Prostate gland (tissue), 2 donors: ENCODE results near the gene ACACA. TPM values are rescaled to one million over a fixed set of nuclear protein-coding genes. Genes with fewer than 3 reads are reported as not detected.

ENCODE experiments used
- DNase-seq: peaks from one replicate; pipeline ENCODE4 v3.0.0-alpha.2; 2019; ENCODE audit warnings: low spot score
- H3K27ac ChIP-seq, 2 donors: fragments of 200-600 bp; sonication (generic); 2 replicates each; pipeline ENCODE4 v1.5.1; 2017 to 2019
- H3K27me3 ChIP-seq: fragments of 200-600 bp; sonication (generic); replicated peaks from 2 replicates; pipeline ENCODE4 v1.5.1; 2019; ENCODE audit not compliant: insufficient read depth
- H3K36me3 ChIP-seq, 2 donors: fragments of 200-600 bp; sonication (generic); 1 replicate in 1 of 2; 2 replicates in 1 of 2; pipeline versions ENCODE4 v1.5.1 to v1.8.1; 2017 to 2019
- H3K4me1 ChIP-seq: fragments of 200-600 bp; sonication (generic); replicated peaks from 2 replicates; pipeline ENCODE4 v1.5.1; 2019
- H3K4me3 ChIP-seq, 2 donors: fragments of 200-600 bp; sonication (generic); 2 replicates each; pipeline ENCODE4 v1.5.1; 2017 to 2019
- H3K9me3 ChIP-seq: fragments of 200-600 bp; sonication (generic); 2 replicates; pipeline ENCODE4 v1.5.1; 2017
- POLR2A ChIP-seq: fragments of 450-650 bp; IDR thresholded peaks from one replicate; pipeline ENCODE4 v1.6.1; 2016; ENCODE audit warnings: antibody characterized with exemption, mild to moderate bottlenecking
- POLR2AphosphoS5 ChIP-seq: sonication (generic); formaldehyde crosslinking; IDR thresholded peaks from one replicate; pipeline ENCODE4 v1.6.1; 2017; ENCODE audit warnings: antibody characterized with exemption
- WGBS: methylation state at CpG from one replicate; pipeline ENCODE4 v1.1.5; 2018; 5-methylcytosine and 5-hydroxymethylcytosine counted together
- intact Hi-C: fragments of 100-400 bp; cut with DNase I; formaldehyde crosslinking; loops from one replicate; pipeline ENCODE4 v1.14.2; 2022
- total RNA-seq, 2 donors: library from RNA; depleted of rRNA; stranded (reverse); fragments of >200 nt; gene quantifications; one replicate each; pipeline ENCODE4 v1.1.0, GENCODE V29; 2016
- TF ChIP-seq, protein P1 (sequence below), 4 experiments: fragments of 200-600 bp in 2 of 4; fragments of 450-650 bp in 2 of 4; sonication (generic) in 2 of 4; IDR thresholded peaks; 1 replicate in 3 of 4; 2 replicates in 1 of 4; pipeline ENCODE4 v1.5.1; 2016 to 2019; ENCODE audit warnings: antibody characterized with exemption in 4 of 4, mild to moderate bottlenecking in 2 of 4, moderate library complexity in 2 of 4

The ACACA gene
- total RNA-seq, 2 donors from 2014 or later = 54.2 to 71.3 TPM

DNA sequence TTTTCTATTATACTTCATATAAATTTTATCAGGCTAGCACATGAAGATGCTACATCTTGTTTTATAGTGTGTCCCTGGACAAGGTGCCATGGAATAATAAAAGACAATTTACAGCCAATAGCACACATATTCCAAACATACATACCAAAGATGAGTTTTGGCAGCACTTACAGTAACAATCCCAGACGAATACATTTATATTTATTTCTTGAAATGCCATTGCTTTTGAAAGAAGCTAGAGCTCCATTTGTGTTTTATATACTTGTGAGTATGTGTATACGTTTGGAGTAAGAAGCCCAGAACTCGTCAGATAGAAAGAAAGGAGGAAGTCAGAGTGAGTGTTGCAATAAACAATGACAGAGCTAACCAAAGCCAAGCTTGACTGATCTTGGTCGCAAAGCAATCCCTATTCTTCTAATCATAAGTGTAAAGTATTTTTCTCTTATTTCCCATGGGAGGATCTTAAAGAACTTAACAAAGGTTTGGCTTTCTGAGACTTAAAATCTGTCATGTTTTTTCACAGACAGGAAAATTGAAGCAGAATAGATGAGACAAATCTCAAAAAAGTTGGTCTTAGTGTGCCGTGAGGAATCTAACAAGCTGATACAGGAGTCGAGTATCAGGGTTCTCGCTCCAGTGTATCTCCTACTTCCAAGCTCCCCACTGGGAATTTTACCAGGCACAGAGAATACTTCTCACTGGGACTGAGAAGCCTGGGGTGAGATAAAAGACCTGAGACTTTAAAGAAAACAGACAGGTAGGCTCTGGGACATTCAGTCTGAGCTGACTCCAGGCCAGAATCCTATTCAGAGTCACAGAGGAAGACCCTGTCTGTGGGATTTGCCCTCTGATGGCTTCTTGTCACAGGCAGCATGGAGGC is 282.5 kb downstream of the ACACA start:
- H3K36me3 ChIP-seq = peaks cover 0 to 4% of the 10 kb centered on the region in 2 donors

DNA sequence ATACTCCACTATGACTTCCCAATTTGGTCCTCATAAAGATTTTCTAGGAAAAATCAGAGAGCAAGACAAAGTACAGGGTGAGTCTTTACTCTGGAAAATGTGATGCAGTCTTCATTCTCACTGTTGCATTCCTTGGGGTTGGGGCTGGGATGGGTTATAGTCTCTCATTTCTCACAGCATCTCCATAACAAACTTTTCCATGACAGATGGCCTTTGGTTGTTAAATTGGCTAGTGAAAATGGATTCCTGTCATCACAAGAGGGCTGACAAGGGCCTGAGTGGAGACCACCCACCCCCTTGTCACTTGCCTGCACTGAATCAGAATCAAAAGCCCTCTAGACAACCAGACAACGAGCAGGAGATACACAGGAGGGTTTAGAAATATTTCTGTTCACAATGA is 283.2 kb downstream of the ACACA start:
- no peaks in the 10 kb centered on the region for H3K9me3 ChIP-seq
- no peak for TF ChIP-seq POLR2AphosphoS5
- no peak for TF ChIP-seq POLR2A
- TF ChIP-seq, protein P1, sequence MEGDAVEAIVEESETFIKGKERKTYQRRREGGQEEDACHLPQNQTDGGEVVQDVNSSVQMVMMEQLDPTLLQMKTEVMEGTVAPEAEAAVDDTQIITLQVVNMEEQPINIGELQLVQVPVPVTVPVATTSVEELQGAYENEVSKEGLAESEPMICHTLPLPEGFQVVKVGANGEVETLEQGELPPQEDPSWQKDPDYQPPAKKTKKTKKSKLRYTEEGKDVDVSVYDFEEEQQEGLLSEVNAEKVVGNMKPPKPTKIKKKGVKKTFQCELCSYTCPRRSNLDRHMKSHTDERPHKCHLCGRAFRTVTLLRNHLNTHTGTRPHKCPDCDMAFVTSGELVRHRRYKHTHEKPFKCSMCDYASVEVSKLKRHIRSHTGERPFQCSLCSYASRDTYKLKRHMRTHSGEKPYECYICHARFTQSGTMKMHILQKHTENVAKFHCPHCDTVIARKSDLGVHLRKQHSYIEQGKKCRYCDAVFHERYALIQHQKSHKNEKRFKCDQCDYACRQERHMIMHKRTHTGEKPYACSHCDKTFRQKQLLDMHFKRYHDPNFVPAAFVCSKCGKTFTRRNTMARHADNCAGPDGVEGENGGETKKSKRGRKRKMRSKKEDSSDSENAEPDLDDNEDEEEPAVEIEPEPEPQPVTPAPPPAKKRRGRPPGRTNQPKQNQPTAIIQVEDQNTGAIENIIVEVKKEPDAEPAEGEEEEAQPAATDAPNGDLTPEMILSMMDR (IDR thresholded peaks at IDR 0.05) = no peak
- WGBS = 77% methylated on average over 1 of the region's 1 CpG
- no peaks in the 10 kb centered on the region for H3K4me1 ChIP-seq
- H3K4me3 ChIP-seq = no peak overlapping the region
- DNase-seq = no peak
- H3K27me3 ChIP-seq = no peaks in the 10 kb centered on the region
- H3K36me3 ChIP-seq = peaks cover 0 to 4% of the 10 kb centered on the region in 2 donors
- intact Hi-C loops = no loop called here
- H3K27ac ChIP-seq = no peak overlapping the region

More for the DNA sequence above, 282.5 kb downstream of the ACACA start:
- intact Hi-C loops = no loop called here
- H3K4me3 ChIP-seq = no peak overlapping the region
- TF ChIP-seq POLR2A = no peak
- no peak for TF ChIP-seq POLR2AphosphoS5
- TF ChIP-seq, protein P1 (IDR thresholded peaks at IDR 0.05) = no peak
- H3K27ac ChIP-seq = no peak overlapping the region
- H3K9me3 ChIP-seq = no peaks in the 10 kb centered on the region
- 46% methylated on average over 7 of the region's 7 CpGs for WGBS
- H3K4me1 ChIP-seq = no peaks in the 10 kb centered on the region
- H3K27me3 ChIP-seq = no peaks in the 10 kb centered on the region
- DNase-seq = no peak

DNA sequence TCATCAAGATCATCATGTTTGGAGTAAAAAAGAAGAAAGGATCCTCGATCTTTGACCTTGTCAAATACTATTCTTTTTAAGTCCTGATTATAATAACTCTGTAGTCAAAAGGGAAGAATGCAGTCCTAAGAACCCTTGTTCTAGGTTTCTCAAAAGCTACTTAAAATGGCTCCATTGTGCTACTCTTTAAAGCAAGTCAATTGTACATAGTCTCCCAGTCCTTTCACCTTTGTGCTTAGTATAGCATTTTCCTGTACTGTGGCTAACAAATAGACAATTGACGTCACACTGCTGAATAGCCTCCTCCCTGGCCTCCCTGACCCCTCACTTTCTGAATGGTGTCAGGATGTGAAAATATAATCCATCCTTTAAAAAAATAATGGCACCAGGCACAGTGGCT is 285.0 kb downstream of the ACACA start:
- Histone ChIP-seq H3K27me3 (no peaks in the 10 kb centered on the region), H3K9me3 (no peaks in the 10 kb centered on the region), H3K4me1 (no peaks in the 10 kb centered on the region), H3K36me3 (peaks cover 0 to 4% of the 10 kb centered on the region in 2 donors), H3K27ac (no peak overlapping the region), H3K4me3 (no peak overlapping the region)
- WGBS = 99% methylated on average over 2 of the region's 2 CpGs
- TF ChIP-seq, protein P1 (IDR thresholded peaks at IDR 0.05) = no peak
- TF ChIP-seq POLR2AphosphoS5 (no peak), POLR2A (no peak)
- intact Hi-C loops = no loop called here
- no peak for DNase-seq

DNA sequence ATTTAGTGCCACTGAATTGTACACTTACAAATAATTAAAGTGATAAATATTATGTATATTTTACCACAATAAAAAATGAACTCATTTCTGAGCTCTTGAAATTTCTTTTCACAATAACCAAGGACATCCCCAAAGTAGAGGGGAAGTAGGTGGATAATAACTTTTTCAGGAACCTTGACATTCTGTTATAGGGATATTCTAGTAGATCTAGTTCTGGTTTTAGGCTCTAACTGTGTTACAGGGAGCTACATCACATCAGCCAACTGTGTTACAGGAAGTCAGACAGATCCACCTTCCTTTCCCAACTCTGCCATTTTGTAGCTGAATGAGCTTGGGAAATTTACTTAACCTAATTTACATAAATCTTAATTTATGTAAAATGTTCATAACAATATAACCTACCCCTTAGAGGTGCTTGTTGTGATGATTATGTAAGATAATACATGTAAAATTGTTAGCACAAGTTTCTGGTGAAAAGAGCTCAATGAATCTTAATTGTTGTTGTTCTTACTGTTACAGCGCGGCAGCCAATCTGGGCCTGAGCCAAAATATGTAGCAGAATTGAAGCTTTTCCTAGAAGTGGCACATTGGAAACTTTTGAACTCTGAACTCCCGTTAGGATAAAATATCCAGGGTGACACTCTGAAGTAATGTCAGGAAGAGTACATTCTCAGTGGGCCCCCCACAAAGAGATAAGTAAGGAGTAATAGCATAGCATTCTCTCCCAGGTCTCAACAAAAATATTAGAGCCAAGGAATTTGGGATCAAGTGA is 288.1 kb downstream of the ACACA start:
- Histone ChIP-seq H3K4me1 (no peaks in the 10 kb centered on the region), H3K27ac (no peak overlapping the region), H3K9me3 (no peaks in the 10 kb centered on the region), H3K27me3 (no peaks in the 10 kb centered on the region), H3K36me3 (peaks cover 0 to 4% of the 10 kb centered on the region in 2 donors), H3K4me3 (no peak overlapping the region)
- no peak for DNase-seq
- TF ChIP-seq, protein P1 (IDR thresholded peaks at IDR 0.05) = no peak
- TF ChIP-seq POLR2AphosphoS5 = no peak
- TF ChIP-seq POLR2A = no peak
- intact Hi-C loops = no loop called here
- 66% methylated on average over 3 of the region's 3 CpGs for WGBS
